BLaER1 (cell line): ENCODE results near the gene NXPH2.

Experiments used
- H3K27ac ChIP-seq: shearing (Covaris generic); formaldehyde crosslinking; 2 replicates; pipeline ENCODE4 v1.8.1; 2022
- H3K27me3 ChIP-seq: shearing (Covaris generic); formaldehyde crosslinking; 2 replicates; pipeline ENCODE4 v1.8.1; 2022
- H3K36me3 ChIP-seq: shearing (Covaris generic); formaldehyde crosslinking; 2 replicates; pipeline ENCODE4 v1.8.1; 2022
- H3K4me1 ChIP-seq: shearing (Covaris generic); formaldehyde crosslinking; 2 replicates; pipeline ENCODE4 v1.8.1; 2022
- H3K4me2 ChIP-seq: shearing (Covaris generic); formaldehyde crosslinking; 2 replicates; pipeline ENCODE4 v1.8.1; 2022
- H3K4me3 ChIP-seq: shearing (Covaris generic); formaldehyde crosslinking; 2 replicates; pipeline ENCODE4 v1.8.1; 2022
- H3K9ac ChIP-seq: shearing (Covaris generic); formaldehyde crosslinking; 2 replicates; pipeline ENCODE4 v1.8.1; 2022
- H3K9me3 ChIP-seq: shearing (Covaris generic); formaldehyde crosslinking; 2 replicates; pipeline ENCODE4 v1.8.1; 2022
- H4K20me1 ChIP-seq: shearing (Covaris generic); formaldehyde crosslinking; 2 replicates; pipeline ENCODE4 v1.8.1; 2022
- Cebpa-rat ChIP-seq: shearing (Covaris generic); IDR thresholded peaks from 2 replicates; pipeline ENCODE4 v1.8.1; 2022

NXPH2 gene

DNA sequence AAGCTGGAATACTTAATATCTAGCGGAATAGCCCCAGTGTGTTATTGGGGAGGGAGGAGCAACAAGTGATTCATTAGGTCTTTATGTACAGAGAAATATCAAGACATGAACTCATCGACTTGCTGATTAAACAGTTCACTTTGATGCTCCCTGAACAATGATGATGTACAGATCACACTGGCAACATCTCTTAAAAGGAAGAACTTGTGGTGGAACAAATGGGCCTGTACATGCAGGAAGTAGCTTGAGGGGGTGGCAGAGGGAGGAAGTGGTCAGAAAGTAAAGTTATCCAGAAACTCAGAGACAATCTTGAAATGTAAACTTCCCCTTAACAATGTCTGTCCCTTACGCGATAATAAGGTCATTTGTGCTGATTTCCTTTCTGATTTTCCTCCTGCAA is 90.5 kb downstream of the NXPH2 start:
- H3K4me2 ChIP-seq: no peak overlapping the region
- no peak for TF ChIP-seq Cebpa-rat

DNA sequence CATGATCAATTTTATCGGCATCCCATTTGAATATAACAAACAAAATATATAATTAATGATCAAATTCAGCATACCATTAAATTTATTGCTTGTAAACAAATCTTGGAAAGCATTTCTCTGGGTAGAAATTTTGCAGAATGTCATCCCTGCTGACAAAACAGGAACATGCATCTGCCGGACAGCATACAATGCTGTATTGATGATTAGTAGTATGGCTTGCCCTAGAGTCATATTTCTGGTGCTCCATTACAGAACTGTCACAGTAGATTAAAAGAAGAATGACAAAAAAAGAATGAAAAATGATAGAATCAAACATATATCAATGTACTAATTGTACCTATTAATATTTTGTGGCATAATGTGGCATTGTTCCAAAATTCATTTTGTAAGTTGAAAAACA is 98.0 kb downstream of the NXPH2 start:
- no peak overlapping the region for H3K9ac ChIP-seq
- no peak for TF ChIP-seq Cebpa-rat
- no peak overlapping the region for H3K4me3 ChIP-seq
- no peak overlapping the region for H3K27ac ChIP-seq
- no peaks in the 10 kb centered on the region for H3K4me1 ChIP-seq
- no peaks in the 10 kb centered on the region for H4K20me1 ChIP-seq
- no peaks in the 10 kb centered on the region for H3K27me3 ChIP-seq
- H3K36me3 ChIP-seq: no peaks in the 10 kb centered on the region
- H3K4me2 ChIP-seq: no peak overlapping the region
- H3K9me3 ChIP-seq: no peaks in the 10 kb centered on the region

More for the DNA sequence above, 90.5 kb downstream of the NXPH2 start:
- Histone ChIP-seq H3K36me3 (no peaks in the 10 kb centered on the region), H3K27ac (no peak overlapping the region), H3K4me3 (no peak overlapping the region), H3K27me3 (no peaks in the 10 kb centered on the region), H4K20me1 (no peaks in the 10 kb centered on the region), H3K9ac (no peak overlapping the region), H3K9me3 (no peaks in the 10 kb centered on the region), H3K4me1 (peaks cover 5% of the 10 kb centered on the region; the same call in 1 of the 2 replicates)

DNA sequence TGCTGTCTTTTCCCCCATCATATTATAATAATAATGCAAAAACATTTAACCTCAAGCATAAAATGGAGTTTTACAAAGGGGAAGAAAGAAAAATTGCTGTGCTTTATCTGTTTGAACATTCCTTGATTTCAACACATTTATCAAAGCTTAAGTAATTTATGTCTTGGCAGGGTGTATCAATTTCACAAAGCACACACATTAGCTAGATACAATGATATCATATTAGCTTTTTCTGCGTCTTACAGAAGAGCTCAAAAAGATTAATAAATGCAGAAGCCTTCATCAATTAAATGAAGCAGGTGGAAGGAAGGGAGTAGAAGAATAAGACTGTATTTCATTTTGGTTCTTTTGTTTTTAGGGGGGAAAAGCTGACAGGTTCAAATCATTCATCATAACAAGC is 103.0 kb downstream of the NXPH2 start:
- Histone ChIP-seq H3K9me3 (no peaks in the 10 kb centered on the region), H3K4me2 (no peak overlapping the region), H3K4me1 (no peaks in the 10 kb centered on the region), H3K36me3 (no peaks in the 10 kb centered on the region), H3K9ac (no peak overlapping the region), H3K27me3 (no peaks in the 10 kb centered on the region), H3K4me3 (no peak overlapping the region), H4K20me1 (no peaks in the 10 kb centered on the region), H3K27ac (no peak overlapping the region)
- no peak for TF ChIP-seq Cebpa-rat

DNA sequence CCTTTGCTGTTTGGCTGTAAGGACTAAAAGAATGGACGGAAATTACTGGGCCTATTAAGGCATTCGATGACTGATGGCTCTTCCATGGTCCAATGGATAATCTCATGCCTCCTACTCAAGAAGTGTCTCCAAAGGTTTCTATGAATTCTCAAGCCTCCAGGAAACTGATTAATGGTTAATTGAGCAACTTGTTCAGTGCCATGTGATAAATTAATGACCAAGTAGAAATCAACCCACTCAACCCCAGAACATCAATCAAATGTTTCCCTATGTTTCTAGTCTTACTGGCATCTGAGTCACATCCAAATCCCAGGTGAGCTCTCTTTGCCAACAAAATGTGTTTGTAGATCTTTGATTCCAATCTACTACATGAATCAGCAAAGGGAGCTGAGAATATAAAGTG is 103.6 kb downstream of the NXPH2 start:
- Histone ChIP-seq H4K20me1 (no peaks in the 10 kb centered on the region), H3K9me3 (no peaks in the 10 kb centered on the region), H3K4me3 (no peak overlapping the region), H3K4me1 (no peaks in the 10 kb centered on the region), H3K36me3 (no peaks in the 10 kb centered on the region), H3K27me3 (no peaks in the 10 kb centered on the region), H3K9ac (no peak overlapping the region), H3K4me2 (no peak overlapping the region), H3K27ac (no peak overlapping the region)
- TF ChIP-seq Cebpa-rat: no peak

DNA sequence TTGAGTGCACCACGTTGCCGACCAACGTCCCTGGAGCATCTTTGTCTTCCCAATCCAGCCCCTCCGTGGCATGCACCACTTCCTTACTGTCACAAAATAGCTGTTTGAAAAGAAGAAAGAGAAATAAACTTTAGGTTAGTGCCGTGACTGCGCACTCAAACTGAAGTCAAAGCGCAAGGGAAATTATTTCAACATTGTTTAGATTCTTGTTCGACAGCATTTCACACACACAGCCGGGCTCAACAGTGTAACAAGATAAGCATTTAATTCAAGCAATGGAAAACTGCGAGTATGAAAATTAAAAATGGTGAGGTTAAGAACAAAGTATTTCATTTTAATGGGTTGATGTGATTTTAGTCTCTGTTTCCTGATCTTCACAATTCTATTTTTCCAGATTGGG is 108.6 kb downstream of the NXPH2 start:
- no peak overlapping the region for H3K4me2 ChIP-seq
- no peak overlapping the region for H3K27ac ChIP-seq
- TF ChIP-seq Cebpa-rat: no peak

DNA sequence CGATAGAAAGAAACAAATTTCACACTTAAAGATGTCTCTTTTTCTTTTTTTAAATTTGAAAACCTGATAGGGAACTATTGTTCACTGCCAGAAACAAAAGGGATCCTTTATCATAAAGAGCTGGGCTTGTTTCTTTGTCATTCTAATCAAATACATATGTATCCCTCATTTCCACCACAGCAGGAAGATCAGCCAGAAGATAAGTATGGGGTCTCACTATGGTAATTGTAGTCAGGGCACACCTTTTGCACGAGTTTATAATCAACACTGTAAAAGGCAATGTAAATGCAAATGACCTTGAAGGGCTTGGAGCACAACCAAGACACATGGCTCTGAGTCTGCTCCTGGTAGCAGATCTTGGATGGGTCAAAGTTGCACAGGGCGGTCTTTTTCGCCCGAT is 109.5 kb downstream of the NXPH2 start:
- no peaks in the 10 kb centered on the region for H3K36me3 ChIP-seq
- no peak for TF ChIP-seq Cebpa-rat
- H4K20me1 ChIP-seq: no peaks in the 10 kb centered on the region
- no peak overlapping the region for H3K27ac ChIP-seq
- no peaks in the 10 kb centered on the region for H3K27me3 ChIP-seq
- H3K9ac ChIP-seq: no peak overlapping the region
- H3K9me3 ChIP-seq: no peaks in the 10 kb centered on the region
- H3K4me2 ChIP-seq: no peak overlapping the region
- H3K4me1 ChIP-seq: no peaks in the 10 kb centered on the region
- no peak overlapping the region for H3K4me3 ChIP-seq

More for the DNA sequence above, 108.6 kb downstream of the NXPH2 start:
- Histone ChIP-seq H3K9me3 (no peaks in the 10 kb centered on the region), H3K9ac (no peak overlapping the region), H3K4me3 (no peak overlapping the region), H4K20me1 (no peaks in the 10 kb centered on the region), H3K4me1 (no peaks in the 10 kb centered on the region), H3K27me3 (no peaks in the 10 kb centered on the region), H3K36me3 (no peaks in the 10 kb centered on the region)

DNA sequence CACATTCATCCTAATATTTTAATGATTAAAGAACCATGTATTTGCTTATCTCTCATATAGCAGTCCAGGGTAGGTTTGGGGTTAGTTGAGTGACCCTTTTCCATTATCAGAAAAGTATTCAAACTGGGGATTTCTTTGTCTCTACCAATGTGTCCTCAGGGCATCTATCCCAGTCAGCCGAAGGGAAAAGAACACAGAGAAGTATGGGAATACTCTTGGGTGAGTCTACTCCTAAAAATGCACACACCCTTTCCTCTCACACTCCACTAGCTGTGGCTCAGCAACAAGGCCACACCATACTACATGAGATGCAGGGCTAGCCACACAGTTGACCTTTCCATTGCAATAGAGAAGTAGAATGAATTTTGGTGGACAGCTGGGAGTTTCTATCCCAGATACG is 114.3 kb downstream of the NXPH2 start:
- Histone ChIP-seq H3K4me3 (no peak overlapping the region), H4K20me1 (no peaks in the 10 kb centered on the region), H3K4me1 (no peaks in the 10 kb centered on the region), H3K4me2 (no peak overlapping the region), H3K27ac (no peak overlapping the region), H3K9ac (no peak overlapping the region), H3K9me3 (no peaks in the 10 kb centered on the region), H3K27me3 (no peaks in the 10 kb centered on the region), H3K36me3 (no peaks in the 10 kb centered on the region)
- TF ChIP-seq Cebpa-rat: no peak

DNA sequence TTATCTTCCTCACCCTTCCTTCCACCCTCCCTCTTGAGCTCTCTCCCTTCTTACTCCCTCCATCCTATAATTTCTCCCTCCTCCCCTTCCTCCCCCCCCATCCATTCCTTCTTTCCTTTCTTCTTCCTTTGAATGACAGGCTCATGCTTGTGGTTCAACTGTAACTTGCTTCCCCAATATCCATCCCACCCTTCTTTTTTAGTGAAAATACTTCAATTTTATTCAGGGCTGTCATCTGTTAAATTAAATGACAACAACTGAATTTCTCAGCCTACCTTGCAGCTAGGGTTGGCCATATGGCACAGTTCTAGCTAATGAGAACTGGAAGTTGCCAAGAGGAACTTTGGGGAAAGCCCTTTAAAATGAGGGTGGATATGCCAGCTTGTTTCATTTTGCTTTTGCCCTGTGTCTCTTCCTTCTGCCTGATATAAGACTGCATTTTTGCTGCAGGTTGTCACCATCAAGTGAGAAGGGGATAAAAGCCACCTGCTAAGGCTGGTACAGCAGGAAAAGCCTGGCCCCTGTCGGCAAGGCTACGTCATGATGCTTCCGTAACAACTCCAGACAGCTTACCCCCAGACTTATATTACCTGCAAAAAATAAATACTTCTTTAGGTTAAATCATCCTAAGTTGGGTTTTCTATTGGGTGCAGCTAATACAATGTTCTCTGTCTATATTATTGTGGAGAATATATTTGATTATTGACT is 121.8 kb downstream of the NXPH2 start:
- H3K4me1 ChIP-seq: no peaks in the 10 kb centered on the region

DNA sequence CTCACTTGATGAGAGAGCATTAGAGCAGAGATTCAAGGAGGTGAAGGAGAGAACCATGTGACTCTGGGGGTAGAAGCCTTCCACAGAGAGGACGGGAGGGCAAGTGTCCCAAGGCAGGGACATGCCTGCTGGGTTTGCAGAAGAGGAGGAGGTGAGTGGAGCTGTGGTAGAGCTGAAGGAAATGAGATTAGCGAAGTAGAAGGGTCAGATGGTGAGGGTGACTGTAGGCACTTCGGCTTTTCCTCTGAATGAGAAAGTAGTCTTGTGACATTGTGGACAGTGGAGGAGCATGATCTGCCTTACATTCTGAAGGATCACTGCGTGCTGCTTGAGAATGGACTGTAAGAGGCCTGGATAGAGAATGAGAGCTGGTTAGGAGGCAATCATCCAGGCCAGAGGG is 126.0 kb downstream of the NXPH2 start:
- TF ChIP-seq Cebpa-rat: no peak
- Histone ChIP-seq H3K4me1 (no peaks in the 10 kb centered on the region), H3K4me3 (no peak overlapping the region), H3K9me3 (no peaks in the 10 kb centered on the region), H3K27me3 (no peaks in the 10 kb centered on the region), H3K4me2 (no peak overlapping the region), H3K36me3 (no peaks in the 10 kb centered on the region), H3K9ac (no peak overlapping the region), H3K27ac (no peak overlapping the region), H4K20me1 (no peaks in the 10 kb centered on the region)

More for the DNA sequence above, 121.8 kb downstream of the NXPH2 start:
- TF ChIP-seq Cebpa-rat: no peak
- H3K4me3 ChIP-seq: no peak overlapping the region
- no peaks in the 10 kb centered on the region for H3K36me3 ChIP-seq
- no peak overlapping the region for H3K9ac ChIP-seq
- H3K4me2 ChIP-seq: no peak overlapping the region
- H3K9me3 ChIP-seq: no peaks in the 10 kb centered on the region
- H3K27ac ChIP-seq: no peak overlapping the region
- no peaks in the 10 kb centered on the region for H3K27me3 ChIP-seq
- no peaks in the 10 kb centered on the region for H4K20me1 ChIP-seq

DNA sequence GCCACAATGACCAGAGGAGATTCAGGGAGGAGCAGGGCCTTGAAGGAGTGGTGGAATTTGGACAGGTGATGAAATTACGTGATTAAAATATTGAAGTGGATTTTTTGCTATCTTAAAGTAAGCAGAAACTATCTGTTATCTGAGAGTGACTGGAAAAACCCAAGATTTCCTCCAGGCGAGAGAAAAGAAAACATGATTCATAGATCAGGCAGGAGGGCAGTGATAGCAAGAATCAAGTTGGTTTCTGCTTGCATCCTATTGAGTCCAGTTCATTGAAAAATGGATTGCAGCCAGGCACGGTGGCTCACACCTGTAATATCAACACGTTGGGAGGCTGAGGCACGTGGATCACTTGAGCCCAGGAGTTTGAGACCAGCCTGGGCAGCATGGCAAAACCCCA is 127.8 kb downstream of the NXPH2 start:
- Histone ChIP-seq H4K20me1 (no peaks in the 10 kb centered on the region), H3K9me3 (no peaks in the 10 kb centered on the region), H3K4me3 (no peak overlapping the region), H3K27me3 (no peaks in the 10 kb centered on the region), H3K4me2 (no peak overlapping the region), H3K9ac (no peak overlapping the region), H3K4me1 (no peaks in the 10 kb centered on the region), H3K27ac (no peak overlapping the region), H3K36me3 (no peaks in the 10 kb centered on the region)
- TF ChIP-seq Cebpa-rat: no peak

DNA sequence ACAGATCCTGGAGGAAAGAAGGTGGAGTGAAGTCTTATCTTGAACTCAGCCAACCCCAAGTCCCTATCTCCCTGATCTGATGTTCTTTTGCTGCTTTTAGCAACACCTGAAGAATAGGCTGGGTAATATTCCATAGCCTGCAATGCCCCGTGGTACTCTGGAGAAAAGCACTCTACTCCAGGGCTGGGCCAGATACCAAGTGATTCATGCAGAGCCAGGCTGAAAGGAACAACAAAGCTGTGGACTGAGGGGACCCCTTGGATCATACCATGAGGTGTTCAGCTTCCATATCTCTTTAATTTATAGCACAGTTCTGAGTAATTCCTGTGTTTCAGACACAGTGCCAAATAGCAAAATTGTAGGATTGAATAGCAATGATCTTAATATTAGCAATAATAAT is 130.6 kb downstream of the NXPH2 start:
- no peak overlapping the region for H3K4me2 ChIP-seq
- H3K9ac ChIP-seq: no peak overlapping the region
- H3K36me3 ChIP-seq: no peaks in the 10 kb centered on the region
- TF ChIP-seq Cebpa-rat: no peak
- H3K27ac ChIP-seq: no peak overlapping the region
- no peaks in the 10 kb centered on the region for H3K9me3 ChIP-seq
- no peaks in the 10 kb centered on the region for H4K20me1 ChIP-seq
- no peak overlapping the region for H3K4me3 ChIP-seq
- no peaks in the 10 kb centered on the region for H3K27me3 ChIP-seq
- H3K4me1 ChIP-seq: no peaks in the 10 kb centered on the region
